ENCODE results near the gene SNX22.

SNX22 gene

DNA sequence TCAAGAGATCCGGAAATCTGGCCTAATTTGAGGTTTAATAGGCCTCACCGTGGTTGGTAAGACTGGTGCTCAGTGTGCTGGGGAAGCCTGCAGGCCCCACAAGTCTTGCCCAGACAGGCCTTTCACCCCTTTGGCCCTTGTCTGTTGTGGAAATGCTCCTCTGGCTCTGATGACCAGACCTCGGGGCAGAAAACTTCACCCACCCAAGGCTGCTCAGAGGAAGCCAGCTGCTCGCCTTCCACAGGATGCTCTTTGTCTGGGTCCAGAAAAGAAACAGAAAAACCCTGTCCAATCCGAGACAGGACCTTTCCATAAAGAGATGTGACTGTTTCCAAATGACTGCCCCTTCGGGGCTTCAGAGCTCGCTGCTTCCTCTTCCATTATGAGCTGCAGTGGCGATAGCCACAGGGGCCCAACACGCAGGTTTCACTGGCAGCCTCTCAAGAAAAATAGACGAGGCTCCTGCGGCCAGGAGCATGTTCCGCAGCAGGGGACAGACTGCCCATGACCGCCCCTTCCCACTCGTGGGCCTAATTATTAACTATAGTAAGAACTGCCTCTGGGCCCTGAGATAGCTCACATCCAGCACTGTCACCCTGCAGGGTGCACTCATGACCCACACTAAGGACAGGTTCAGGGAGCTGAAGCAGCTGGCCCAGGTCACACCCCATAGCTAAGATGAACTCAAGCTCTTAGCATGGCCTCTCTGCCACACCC is 6.8 kb upstream of the SNX22 start:
- H3K27me3 ChIP-seq (replicated peaks; ENCODE audit: insufficient read depth, low read length), result no peaks in the 10 kb centered on the region
- H3K9ac ChIP-seq (ENCODE audit: low read length), result no peak overlapping the region
- H2AFZ ChIP-seq (ENCODE audit: low read length), result no peak overlapping the region
- TF ChIP-seq EZH2phosphoT487 (IDR thresholded peaks at IDR 0.05; ENCODE audit: low read length) (no peak), EZH2 (optimal IDR thresholded peaks at IDR 0.05; ENCODE audit: low read depth, low read length) (no peak)
- TF ChIP-seq, protein P1, sequence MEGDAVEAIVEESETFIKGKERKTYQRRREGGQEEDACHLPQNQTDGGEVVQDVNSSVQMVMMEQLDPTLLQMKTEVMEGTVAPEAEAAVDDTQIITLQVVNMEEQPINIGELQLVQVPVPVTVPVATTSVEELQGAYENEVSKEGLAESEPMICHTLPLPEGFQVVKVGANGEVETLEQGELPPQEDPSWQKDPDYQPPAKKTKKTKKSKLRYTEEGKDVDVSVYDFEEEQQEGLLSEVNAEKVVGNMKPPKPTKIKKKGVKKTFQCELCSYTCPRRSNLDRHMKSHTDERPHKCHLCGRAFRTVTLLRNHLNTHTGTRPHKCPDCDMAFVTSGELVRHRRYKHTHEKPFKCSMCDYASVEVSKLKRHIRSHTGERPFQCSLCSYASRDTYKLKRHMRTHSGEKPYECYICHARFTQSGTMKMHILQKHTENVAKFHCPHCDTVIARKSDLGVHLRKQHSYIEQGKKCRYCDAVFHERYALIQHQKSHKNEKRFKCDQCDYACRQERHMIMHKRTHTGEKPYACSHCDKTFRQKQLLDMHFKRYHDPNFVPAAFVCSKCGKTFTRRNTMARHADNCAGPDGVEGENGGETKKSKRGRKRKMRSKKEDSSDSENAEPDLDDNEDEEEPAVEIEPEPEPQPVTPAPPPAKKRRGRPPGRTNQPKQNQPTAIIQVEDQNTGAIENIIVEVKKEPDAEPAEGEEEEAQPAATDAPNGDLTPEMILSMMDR (IDR thresholded peaks at IDR 0.05; ENCODE audit: low read length), result no peak
- no peaks in the 10 kb centered on the region for H4K20me1 ChIP-seq (ENCODE audit: insufficient read depth, low read length)
- no peak overlapping the region for H3K4me2 ChIP-seq (ENCODE audit: low read depth, low read length)
- DNase-seq, result no peak
- H3K9me3 ChIP-seq (replicated peaks; ENCODE audit: insufficient read depth, low read length), result no peaks in the 10 kb centered on the region
- no peaks in the 10 kb centered on the region for H3K9me2 ChIP-seq (replicated peaks; ENCODE audit: insufficient read depth, low read length)
- no peak overlapping the region for H3K4me3 ChIP-seq (ENCODE audit: low read length)
- no peaks in the 10 kb centered on the region for H3K4me1 ChIP-seq (ENCODE audit: low read length)
- no peak overlapping the region for H3K27ac ChIP-seq (ENCODE audit: low read length)
- no peaks in the 10 kb centered on the region for H3K79me2 ChIP-seq (ENCODE audit: low read length)
- no peaks in the 10 kb centered on the region for H3F3A ChIP-seq (ENCODE audit: insufficient read depth, low read length)
- H3K36me3 ChIP-seq (replicated peaks; ENCODE audit: insufficient read depth, low read length), result no peaks in the 10 kb centered on the region

DNA sequence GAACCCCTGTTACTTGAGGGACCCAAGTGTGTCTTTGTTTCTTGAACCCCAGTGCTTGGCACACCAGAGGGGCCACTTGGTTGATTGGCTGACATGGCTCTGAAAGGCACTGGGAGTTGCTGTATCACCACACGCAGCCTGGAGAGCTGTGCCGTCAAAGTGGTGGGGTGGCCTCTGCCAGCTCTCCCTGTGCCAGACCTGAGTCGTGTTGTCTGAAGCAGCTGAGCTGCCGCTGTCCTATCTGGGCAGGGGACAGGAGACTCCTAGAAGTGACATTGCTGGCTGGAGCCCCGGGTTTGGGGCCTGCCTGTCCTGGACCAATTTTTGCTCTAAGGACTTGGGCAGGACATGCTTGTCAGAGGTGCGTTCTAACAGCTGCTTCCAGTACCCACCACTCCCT is 5.5 kb upstream of the SNX22 start:
- no peak for DNase-seq
- Histone ChIP-seq H3K79me2 (ENCODE audit: low read length) (no peaks in the 10 kb centered on the region), H3K27me3 (replicated peaks; ENCODE audit: insufficient read depth, low read length) (no peaks in the 10 kb centered on the region), H3K27ac (ENCODE audit: low read length) (no peak overlapping the region), H3F3A (ENCODE audit: insufficient read depth, low read length) (peaks cover under 1% of the 10 kb centered on the region; the same call in 1 of the 2 replicates), H2AFZ (ENCODE audit: low read length) (no peak overlapping the region), H3K36me3 (replicated peaks; ENCODE audit: insufficient read depth, low read length) (no peaks in the 10 kb centered on the region), H3K4me1 (ENCODE audit: low read length) (peaks cover 1% of the 10 kb centered on the region; the same call in 1 of the 2 replicates), H4K20me1 (ENCODE audit: insufficient read depth, low read length) (no peaks in the 10 kb centered on the region), H3K9ac (ENCODE audit: low read length) (no peak overlapping the region), H3K4me2 (ENCODE audit: low read depth, low read length) (no peak overlapping the region), H3K9me2 (replicated peaks; ENCODE audit: insufficient read depth, low read length) (no peaks in the 10 kb centered on the region), H3K9me3 (replicated peaks; ENCODE audit: insufficient read depth, low read length) (no peaks in the 10 kb centered on the region), H3K4me3 (ENCODE audit: low read length) (no peak overlapping the region)
- no peak for TF ChIP-seq EZH2phosphoT487 (IDR thresholded peaks at IDR 0.05; ENCODE audit: low read length)
- TF ChIP-seq EZH2 (optimal IDR thresholded peaks at IDR 0.05; ENCODE audit: low read depth, low read length), result no peak
- TF ChIP-seq, protein P1 (IDR thresholded peaks at IDR 0.05; ENCODE audit: low read length), result no peak

DNA sequence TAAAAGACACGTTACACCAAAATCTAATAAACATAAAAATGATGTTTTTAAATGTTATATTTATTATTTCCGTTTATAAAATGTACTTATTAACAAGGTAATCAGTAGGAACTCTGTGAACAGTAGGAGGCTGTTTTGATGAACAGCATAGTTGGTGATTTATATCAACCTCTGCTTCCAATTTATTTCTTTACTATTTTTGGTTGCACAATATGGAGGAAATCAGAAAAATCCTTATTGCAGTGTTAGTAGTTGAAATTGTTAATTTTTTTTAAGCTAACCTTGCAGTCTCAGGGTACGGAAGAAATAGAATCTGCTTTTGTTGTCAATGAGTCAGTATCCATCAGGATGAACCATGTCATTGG is 5.0 kb upstream of the SNX22 start:
- DNase-seq, result no peak
- H3K9me3 ChIP-seq (replicated peaks; ENCODE audit: insufficient read depth, low read length), result no peaks in the 10 kb centered on the region
- H3K27ac ChIP-seq (ENCODE audit: low read length), result no peak overlapping the region
- no peaks in the 10 kb centered on the region for H3K9me2 ChIP-seq (replicated peaks; ENCODE audit: insufficient read depth, low read length)
- TF ChIP-seq EZH2phosphoT487 (IDR thresholded peaks at IDR 0.05; ENCODE audit: low read length), result no peak
- no peak for TF ChIP-seq EZH2 (optimal IDR thresholded peaks at IDR 0.05; ENCODE audit: low read depth, low read length)
- TF ChIP-seq, protein P1 (IDR thresholded peaks at IDR 0.05; ENCODE audit: low read length), result no peak
- H3K9ac ChIP-seq (ENCODE audit: low read length), result no peak overlapping the region
- H3K36me3 ChIP-seq (replicated peaks; ENCODE audit: insufficient read depth, low read length), result no peaks in the 10 kb centered on the region
- H4K20me1 ChIP-seq (ENCODE audit: insufficient read depth, low read length), result no peaks in the 10 kb centered on the region
- no peak overlapping the region for H3K4me2 ChIP-seq (ENCODE audit: low read depth, low read length)
- H3K4me1 ChIP-seq (ENCODE audit: low read length), result peaks cover 3% of the 10 kb centered on the region; the same call in 1 of the 2 replicates
- H3K4me3 ChIP-seq (ENCODE audit: low read length), result no peak overlapping the region
- no peaks in the 10 kb centered on the region for H3K79me2 ChIP-seq (ENCODE audit: low read length)
- H3F3A ChIP-seq (ENCODE audit: insufficient read depth, low read length), result peaks cover 4% of the 10 kb centered on the region; the same call in 1 of the 2 replicates
- no peak overlapping the region for H2AFZ ChIP-seq (ENCODE audit: low read length)
- no peaks in the 10 kb centered on the region for H3K27me3 ChIP-seq (replicated peaks; ENCODE audit: insufficient read depth, low read length)
